ENCODE data around the gene AOC2. TPM values are rescaled to one million over a fixed set of nuclear protein-coding genes. Genes with fewer than 3 reads are reported as not detected.

Gene AOC2
- total and polyA plus RNA-seq, 2 of the 8 experiments (the other 6 are each of a cell fraction or from before 2014, with no cell fraction given), result 4.2 to 4.7 TPM

- ChIA-PET POLR2A (ENCODE audit: partially characterized antibody) (interaction anchor here (1.4 kb wide), 1 partner anchor 58 kb away, joined by 3 read pairs; no protein-coding TSS in a partner anchor), CTCF (ENCODE audit: partially characterized antibody) (interaction anchor here (0.7 to 2.6 kb wide), 7 partner anchors 8 to 71 kb away, joined by 3 to 9 read pairs (median 3); no protein-coding TSS in a partner anchor)
- H2BK5ac ChIP-seq (ENCODE audit: low read depth, low read length), result peak overlapping the region; percentile 10; the same call in 1 of the 2 replicates
- FAIRE-seq (peak; percentile 58), DNase-seq (ENCODE audit: low read depth in 1 of 2, low spot score in 2 of 2) (peak in 1 of 2 experiments; percentile 56)
- H3K9ac ChIP-seq (replicated peaks in 1 of 4; ENCODE audit: extremely low read depth in 1 of 4, low read depth in 3 of 4, low read length in 3 of 4), result no peak overlapping the region; a peak in 1 of 7 replicates
- H3K18ac ChIP-seq (ENCODE audit: extremely low read depth, low read length), result no peak overlapping the region; the same call in 1 of the 2 replicates
- no peaks in the 10 kb centered on the region for H3K36me3 ChIP-seq (ENCODE audit: control insufficient read depth in 2 of 4, insufficient read depth in 4 of 4, low read length in 3 of 4)
- no peak overlapping the region for H2BK20ac ChIP-seq (ENCODE audit: low read length)
- H2AFZ ChIP-seq (ENCODE audit: low read length), result peak overlapping the region; percentile 94
- H2AK5ac ChIP-seq (ENCODE audit: low read depth, low read length), result no peak overlapping the region
- no peaks in the 10 kb centered on the region for H4K20me1 ChIP-seq (replicated peaks in 1 of 2; ENCODE audit: control insufficient read depth in 1 of 2, insufficient read depth in 2 of 2, low read length in 2 of 2)
- H3K56ac ChIP-seq (replicated peaks; ENCODE audit: insufficient read length, low read depth, low read length), result no peak overlapping the region
- no peaks in the 10 kb centered on the region for H3K23me2 ChIP-seq (ENCODE audit: low read depth, low read length)
- H4K8ac ChIP-seq (ENCODE audit: extremely low read depth, insufficient read depth, low read length), result no peak overlapping the region
- H3K79me2 ChIP-seq (ENCODE audit: control insufficient read depth in 1 of 2, insufficient read depth in 2 of 2, low read length in 2 of 2), result no peaks in the 10 kb centered on the region
- WGBS, 2 experiments (ENCODE audit: extremely low coverage in 1 of 2, insufficient coverage in 1 of 2, insufficient read length in 1 of 2, insufficient replicate concordance in 2 of 2, low coverage in 1 of 2, low lambda C conversion rate in 2 of 2, missing lambda C conversion rate in 1 of 2), result 61% methylated on average over 10 of the region's 10 CpGs; no CpG with 5 or more reads in 1 of the 2 experiments
- no peak overlapping the region for H3K27ac ChIP-seq (ENCODE audit: low read depth, low read length)
- H3K4me1 ChIP-seq (replicated peaks in 1 of 4; ENCODE audit: control insufficient read depth in 3 of 4, insufficient read depth in 4 of 4, low read length in 3 of 4), result peaks cover 0 to 8% (median 2%) of the 10 kb centered on the region in 4 experiments; a peak in 3 of 7 replicates
- H2BK12ac ChIP-seq (ENCODE audit: low read depth, low read length), result 0 out of 2 replicates have a peak overlapping the region, but pooled peaks have one; percentile 9
- H3K4me3 ChIP-seq (ENCODE audit: extremely low read depth in 1 of 4, insufficient read depth in 2 of 4, low read depth in 3 of 4, low read length in 4 of 4), result 0 out of 8 replicates have a peak overlapping the region, but pooled peaks of 1 of the 4 experiments have one; percentile 3
- no peaks in the 10 kb centered on the region for H3K27me3 ChIP-seq (replicated peaks in 1 of 4; ENCODE audit: control insufficient read depth in 3 of 4, extremely low read depth in 1 of 4, insufficient read depth in 3 of 4, low read length in 3 of 4)
- no peak overlapping the region for H4K91ac ChIP-seq (replicated peaks; ENCODE audit: insufficient read length, low read length)
- no peak overlapping the region for H3K4ac ChIP-seq (replicated peaks; ENCODE audit: insufficient read length, low read depth, low read length)
- H2BK15ac ChIP-seq (ENCODE audit: low read length), result no peak overlapping the region
- H2BK120ac ChIP-seq (replicated peaks; ENCODE audit: low read depth, low read length), result no peak overlapping the region
- no peaks in the 10 kb centered on the region for H3K9me3 ChIP-seq (ENCODE audit: insufficient read depth in 2 of 2, low read depth in 1 of 2, low read length in 1 of 2)
- H3K23ac ChIP-seq (ENCODE audit: insufficient read length), result no peak overlapping the region
- no peaks in the 10 kb centered on the region for H3K79me1 ChIP-seq (ENCODE audit: low read depth, low read length)
- peak overlapping the region; percentile 30 to 35; a peak in 3 of 4 replicates for H3K4me2 ChIP-seq (ENCODE audit: insufficient read depth in 1 of 2, low read depth in 2 of 2, low read length in 2 of 2)
- no peak overlapping the region for H3K14ac ChIP-seq (ENCODE audit: insufficient read length)
- no peak overlapping the region for H4K5ac ChIP-seq (ENCODE audit: insufficient read length, low read depth, low read length)
- TF ChIP-seq ZNF274 (IDR thresholded peaks at IDR 0.05; ENCODE audit: borderline replicate concordance, extremely low read depth, low read length), result no peak
- no peak for TF ChIP-seq ATF3 (IDR thresholded peaks at IDR 0.05; ENCODE audit: insufficient read depth, low read depth, low read length)
- no peak for TF ChIP-seq NANOG (IDR thresholded peaks at IDR 0.05; ENCODE audit: insufficient read depth, low read depth, low read length, poor library complexity, severe bottlenecking)
Observed at GRCh38 chr17:42891539-42892152, 47.3 kb downstream of the AOC2 start.
